ENCODE results near the gene IGFL4.

The IGFL4 gene

GRCh38 chr19:46065486-46066071 lies 24.8 kb upstream of the IGFL4 start:
- Histone ChIP-seq H4K20me1 (ENCODE audit: insufficient read depth, low read length) (no peaks in the 10 kb centered on the region), H3K4me2 (ENCODE audit: low read depth, low read length) (no peak overlapping the region), H3K9me3 (replicated peaks; ENCODE audit: insufficient read depth, low read length) (no peaks in the 10 kb centered on the region), H3K9ac (ENCODE audit: low read length) (no peak overlapping the region), H3K79me2 (ENCODE audit: low read length) (no peaks in the 10 kb centered on the region), H3K4me3 (ENCODE audit: low read length) (no peak overlapping the region), H3K4me1 (ENCODE audit: low read length) (peaks cover 6% of the 10 kb centered on the region; the same call in 1 of the 2 replicates), H3K27ac (ENCODE audit: low read length) (no peak overlapping the region), H3K9me2 (replicated peaks; ENCODE audit: insufficient read depth, low read length) (no peaks in the 10 kb centered on the region), H3K36me3 (replicated peaks; ENCODE audit: insufficient read depth, low read length) (no peaks in the 10 kb centered on the region), H2AFZ (ENCODE audit: low read length) (no peak overlapping the region), H3K27me3 (replicated peaks; ENCODE audit: insufficient read depth, low read length) (peaks cover 69% of the 10 kb centered on the region), H3F3A (ENCODE audit: insufficient read depth, low read length) (no peaks in the 10 kb centered on the region)
- TF ChIP-seq CTCF (IDR thresholded peaks at IDR 0.05; ENCODE audit: low read length) (no peak), EZH2 (optimal IDR thresholded peaks at IDR 0.05; ENCODE audit: low read depth, low read length) (no peak), EZH2phosphoT487 (IDR thresholded peaks at IDR 0.05; ENCODE audit: low read length) (no peak)
- no peak for DNase-seq

- Histone ChIP-seq H3K4me1 (ENCODE audit: low read length) (no peaks in the 10 kb centered on the region), H3K4me2 (ENCODE audit: low read depth, low read length) (no peak overlapping the region), H3K9ac (ENCODE audit: low read length) (no peak overlapping the region), H3K27ac (ENCODE audit: low read length) (no peak overlapping the region), H3K9me3 (replicated peaks; ENCODE audit: insufficient read depth, low read length) (no peaks in the 10 kb centered on the region), H3K79me2 (ENCODE audit: low read length) (no peaks in the 10 kb centered on the region), H4K20me1 (ENCODE audit: insufficient read depth, low read length) (no peaks in the 10 kb centered on the region), H3K4me3 (ENCODE audit: low read length) (no peak overlapping the region), H3K36me3 (replicated peaks; ENCODE audit: insufficient read depth, low read length) (no peaks in the 10 kb centered on the region), H3K27me3 (replicated peaks; ENCODE audit: insufficient read depth, low read length) (peaks cover 72% of the 10 kb centered on the region), H3K9me2 (replicated peaks; ENCODE audit: insufficient read depth, low read length) (no peaks in the 10 kb centered on the region), H3F3A (ENCODE audit: insufficient read depth, low read length) (no peaks in the 10 kb centered on the region), H2AFZ (ENCODE audit: low read length) (no peak overlapping the region)
- no peak for TF ChIP-seq CTCF (IDR thresholded peaks at IDR 0.05; ENCODE audit: low read length)
- no peak for TF ChIP-seq EZH2 (optimal IDR thresholded peaks at IDR 0.05; ENCODE audit: low read depth, low read length)
- TF ChIP-seq EZH2phosphoT487 (IDR thresholded peaks at IDR 0.05; ENCODE audit: low read length): no peak
- DNase-seq: no peak
Measured at GRCh38 chr19:46063201-46063600, 22.4 kb upstream of the IGFL4 start.

- no peak overlapping the region for H2AFZ ChIP-seq (ENCODE audit: low read length)
- H3K79me2 ChIP-seq (ENCODE audit: low read length): no peaks in the 10 kb centered on the region
- H3K9me3 ChIP-seq (replicated peaks; ENCODE audit: insufficient read depth, low read length): no peaks in the 10 kb centered on the region
- H3K9ac ChIP-seq (ENCODE audit: low read length): no peak overlapping the region
- H3K27ac ChIP-seq (ENCODE audit: low read length): no peak overlapping the region
- no peak overlapping the region for H3K4me3 ChIP-seq (ENCODE audit: low read length)
- no peaks in the 10 kb centered on the region for H3K4me1 ChIP-seq (ENCODE audit: low read length)
- no peak overlapping the region for H3K4me2 ChIP-seq (ENCODE audit: low read depth, low read length)
- DNase-seq: no peak
- H4K20me1 ChIP-seq (ENCODE audit: insufficient read depth, low read length): no peaks in the 10 kb centered on the region
- no peaks in the 10 kb centered on the region for H3K36me3 ChIP-seq (replicated peaks; ENCODE audit: insufficient read depth, low read length)
- H3F3A ChIP-seq (ENCODE audit: insufficient read depth, low read length): no peaks in the 10 kb centered on the region
- TF ChIP-seq EZH2 (optimal IDR thresholded peaks at IDR 0.05; ENCODE audit: low read depth, low read length): no peak
- TF ChIP-seq CTCF (IDR thresholded peaks at IDR 0.05; ENCODE audit: low read length): no peak
- TF ChIP-seq EZH2phosphoT487 (IDR thresholded peaks at IDR 0.05; ENCODE audit: low read length): no peak
- H3K27me3 ChIP-seq (replicated peaks; ENCODE audit: insufficient read depth, low read length): peaks cover 67% of the 10 kb centered on the region
- no peaks in the 10 kb centered on the region for H3K9me2 ChIP-seq (replicated peaks; ENCODE audit: insufficient read depth, low read length)
Measured at GRCh38 chr19:46060012-46060411, 19.2 kb upstream of the IGFL4 start.

All from MM.1S (cell line).